ENCODE data around the gene PRR18.
"Not testable (repeated sequence)": the region's sequence is repeated elsewhere in the genome, so short reads cannot be mapped to it uniquely, and the experiment has no call there.

The PRR18 gene, protein sequence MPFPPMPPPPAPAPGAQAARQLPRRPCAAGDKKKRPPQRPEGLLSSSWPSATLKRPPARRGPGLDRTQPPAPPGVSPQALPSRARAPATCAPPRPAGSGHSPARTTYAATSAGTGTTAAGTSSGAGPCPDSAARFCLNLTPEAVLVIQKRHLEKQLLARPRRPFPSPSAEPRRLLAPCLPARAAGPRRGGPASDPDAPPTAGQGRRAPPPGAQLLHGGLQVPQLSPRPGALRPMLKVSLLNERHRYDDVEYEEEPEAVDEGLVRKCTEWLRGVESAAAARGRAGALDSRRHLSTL

GRCh38 chr6:166308033-166308768, at the start of gene PRR18:
TSS of gene PRR18 (minus strand) at chr6:166308392. CDS start at chr6:166308142, 250 bp downstream.
- DNase-seq (ENCODE audit: low read depth in 2 of 2): no peak

GRCh38 chr6:166355552-166355951, 47.4 kb upstream of the PRR18 start:
- DNase-seq (ENCODE audit: low read depth in 2 of 2): no peak

GRCh38 chr6:166354965-166355364, 46.8 kb upstream of the PRR18 start:
- DNase-seq (ENCODE audit: low read depth in 2 of 2): no peak

DNA sequence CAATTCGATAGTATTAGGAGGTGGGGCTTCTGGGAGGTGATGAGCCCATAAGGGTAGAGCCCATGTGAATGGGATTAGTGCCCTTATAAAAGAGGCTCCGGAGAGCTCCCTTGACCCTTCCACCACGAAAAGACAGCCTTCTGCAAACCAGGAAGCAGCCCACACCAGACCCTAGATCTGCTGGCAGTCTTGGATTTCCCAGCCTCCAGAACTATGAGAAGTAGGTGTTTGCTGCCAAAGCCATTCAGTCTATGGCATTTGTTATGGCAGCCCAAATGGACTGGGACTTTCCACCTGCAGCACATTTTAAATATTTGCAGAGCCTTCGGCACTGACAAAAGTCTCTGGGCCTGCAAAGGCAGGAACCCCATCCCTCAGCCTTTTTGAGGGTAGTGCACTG, 46.0 kb upstream of the PRR18 start:
- no peak for DNase-seq (ENCODE audit: low read depth in 2 of 2)

- DNase-seq (ENCODE audit: low read depth in 2 of 2): no peak
Measured at GRCh38 chr6:166353507-166353906, 45.3 kb upstream of the PRR18 start.

DNA sequence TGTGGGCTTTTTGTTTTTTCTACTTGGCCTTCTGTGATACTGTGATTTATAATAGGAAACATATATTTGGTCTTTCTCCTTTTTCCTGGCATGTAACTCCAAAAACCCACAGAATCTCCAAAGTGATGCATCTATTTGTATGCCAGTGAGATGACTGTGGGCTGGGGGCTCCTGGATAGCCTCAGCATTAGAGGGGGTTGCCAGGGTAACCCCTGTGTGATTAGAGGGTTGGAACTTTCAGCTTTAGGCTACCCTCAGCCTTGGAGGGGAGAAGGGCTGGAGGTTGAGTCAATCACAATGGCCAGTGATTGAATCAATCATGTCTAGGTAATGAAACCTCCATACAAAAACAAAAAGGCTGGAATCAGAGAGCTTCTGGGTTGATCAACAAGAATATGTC, 44.7 kb upstream of the PRR18 start:
- no peak for DNase-seq (ENCODE audit: low read depth in 2 of 2)

DNA sequence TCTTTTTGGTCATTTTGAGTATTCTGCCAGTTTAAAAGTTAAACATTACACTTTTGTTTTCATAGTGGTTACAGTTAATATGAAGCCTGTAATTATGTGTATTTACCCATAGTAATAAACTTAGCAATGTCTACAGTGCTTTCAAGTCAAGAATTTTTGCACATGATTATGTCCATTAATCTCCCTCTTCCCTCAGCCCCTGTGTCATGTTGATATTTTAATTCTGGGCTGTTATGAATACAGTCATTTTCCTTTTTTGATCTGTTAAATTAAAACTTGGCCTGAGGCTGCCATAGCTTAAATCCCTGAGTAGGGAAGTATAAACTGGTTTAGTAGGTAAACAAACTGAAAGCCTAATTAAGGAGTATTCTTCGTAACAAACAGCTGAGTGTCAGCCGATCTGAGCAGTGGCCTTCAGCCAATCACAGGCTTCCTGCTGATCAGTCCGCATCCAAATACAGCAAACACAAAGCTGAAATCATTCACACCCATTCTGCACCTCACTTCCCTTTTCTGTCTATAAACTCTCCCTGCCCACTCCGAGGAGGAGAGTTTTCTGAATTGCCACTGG, 43.6 kb upstream of the PRR18 start:
- no peak for DNase-seq (ENCODE audit: low read depth in 2 of 2)

DNA sequence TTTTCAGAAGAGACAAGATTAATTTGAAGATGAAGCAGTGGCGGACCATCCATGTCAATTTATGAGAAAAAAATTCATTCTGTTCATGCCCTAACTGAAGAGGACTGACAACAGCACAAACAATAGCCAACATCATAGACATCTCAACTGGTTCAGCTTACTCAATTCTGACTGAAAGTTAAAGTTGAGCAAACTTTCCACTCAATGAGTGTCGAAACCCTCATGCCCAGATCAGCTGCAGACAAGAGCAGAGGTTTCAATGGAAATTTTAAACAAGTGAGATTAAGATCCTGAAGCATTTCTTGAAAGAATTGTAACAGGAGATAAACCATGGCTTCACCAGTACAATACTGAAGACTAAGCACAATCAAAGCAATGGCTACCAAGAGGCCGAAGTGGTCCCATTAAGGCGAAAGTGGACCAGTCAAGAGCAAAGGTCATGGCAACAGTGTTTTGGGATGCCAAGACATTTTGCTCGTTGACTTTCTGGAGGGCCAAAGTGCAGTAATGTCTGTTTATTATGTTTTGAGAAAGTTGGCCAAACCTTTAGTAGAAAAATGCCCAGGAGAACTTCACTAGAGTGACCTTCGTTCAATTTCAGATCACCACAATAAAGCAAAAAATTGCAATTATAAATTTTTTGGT, 40.2 kb upstream of the PRR18 start:
- no peak for DNase-seq (ENCODE audit: low read depth in 2 of 2)

- DNase-seq (ENCODE audit: low read depth in 2 of 2): no peak
Measured at GRCh38 chr6:166346965-166347364, 38.8 kb upstream of the PRR18 start.

GRCh38 chr6:166346449-166346848, 38.3 kb upstream of the PRR18 start:
- DNase-seq (ENCODE audit: low read depth in 2 of 2): no peak

DNA sequence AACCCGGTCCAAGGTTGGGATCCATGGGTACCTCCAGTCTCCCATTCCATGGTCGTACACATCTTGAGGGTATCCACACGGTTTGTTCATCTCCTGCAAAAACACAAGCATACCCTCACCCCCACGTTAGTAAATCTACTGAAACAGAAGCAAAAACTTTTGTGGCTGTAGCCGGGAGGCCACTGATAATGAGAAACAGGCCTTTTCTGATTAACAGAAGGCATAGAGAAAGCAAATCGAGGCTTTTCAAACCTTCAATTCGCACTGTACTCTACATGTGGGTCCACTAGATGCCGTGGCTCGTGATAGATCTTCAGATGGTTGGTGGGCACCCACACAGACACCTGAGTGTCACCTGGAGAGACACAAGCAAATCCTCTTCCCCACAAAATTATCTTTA, 37.5 kb upstream of the PRR18 start:
- DNase-seq (ENCODE audit: low read depth in 2 of 2): not testable (repeated sequence)

- not testable (repeated sequence) for DNase-seq (ENCODE audit: low read depth in 2 of 2)
Measured at GRCh38 chr6:166344921-166345320, 36.7 kb upstream of the PRR18 start.

DNA sequence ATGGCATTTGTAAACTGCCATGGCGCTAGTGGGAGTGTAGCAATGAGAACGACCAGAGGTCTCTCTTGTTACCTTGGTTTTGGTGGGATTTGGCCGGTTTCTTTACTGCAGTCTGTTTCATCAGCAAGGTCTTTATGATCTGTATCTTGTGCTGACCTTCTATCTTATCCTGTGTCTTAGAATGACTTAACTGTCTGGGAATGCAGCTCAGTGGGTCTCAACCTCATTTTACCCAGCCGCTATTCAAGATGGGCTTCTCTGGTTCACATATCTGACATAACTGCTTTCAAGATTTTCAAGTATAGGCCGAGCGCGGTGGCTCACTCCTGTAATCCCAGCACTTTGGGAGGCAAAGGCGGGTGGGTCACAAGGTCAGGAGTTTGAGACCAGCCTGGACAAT, 36.0 kb upstream of the PRR18 start:
- no peak for DNase-seq (ENCODE audit: low read depth in 2 of 2)

GRCh38 chr6:166343150-166343487, 34.9 kb upstream of the PRR18 start:
- DNase-seq (ENCODE audit: low read depth in 2 of 2): no peak

DNA sequence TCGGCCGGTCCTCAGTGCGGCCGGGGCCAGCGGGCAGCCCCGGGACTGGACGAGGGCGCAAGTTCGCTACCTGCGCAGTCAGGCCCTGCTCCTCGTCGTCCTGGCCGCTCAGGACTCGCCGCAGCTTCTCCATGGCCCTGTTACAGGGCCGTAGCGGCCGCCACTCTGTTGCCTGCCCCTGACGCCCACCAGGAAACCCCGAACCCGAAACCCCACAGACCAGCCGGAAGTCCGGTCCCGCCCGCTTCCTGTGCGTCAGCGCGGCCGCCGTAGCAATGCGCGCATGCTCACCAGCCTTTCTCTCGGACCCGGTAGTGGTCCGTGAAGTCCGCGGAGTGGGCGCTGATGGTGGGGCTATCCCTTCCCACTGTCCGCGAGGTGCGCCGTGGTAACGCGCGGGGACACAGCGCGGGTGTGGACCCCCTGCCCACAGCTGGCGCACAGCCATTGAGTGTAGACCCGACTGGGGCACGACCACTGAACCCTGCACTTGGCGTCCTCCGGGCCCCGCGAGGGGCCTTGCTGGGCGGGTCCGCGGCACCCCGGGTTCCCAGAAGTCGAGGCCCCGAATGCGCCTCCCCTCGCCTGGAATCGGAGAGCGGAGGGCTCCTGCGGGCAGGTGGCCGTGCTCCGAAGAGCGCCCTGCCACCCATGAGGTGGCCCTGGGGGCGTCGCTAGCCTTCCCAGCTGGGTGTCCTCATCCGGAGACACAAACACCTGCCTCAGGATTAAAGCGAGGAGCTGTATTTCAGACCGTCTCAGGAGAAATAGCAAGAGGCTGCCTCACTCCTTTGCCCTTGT, 34.4 kb upstream of the PRR18 start, which contains the start of gene SFT2D1:
Gene SFT2D1 (minus strand): TSS at position 197 of the 801 bp plus-strand sequence. CDS start 64 bp downstream, at position 133.
- DNase-seq (ENCODE audit: low read depth in 2 of 2): peak; percentile 65 to 68

DNA sequence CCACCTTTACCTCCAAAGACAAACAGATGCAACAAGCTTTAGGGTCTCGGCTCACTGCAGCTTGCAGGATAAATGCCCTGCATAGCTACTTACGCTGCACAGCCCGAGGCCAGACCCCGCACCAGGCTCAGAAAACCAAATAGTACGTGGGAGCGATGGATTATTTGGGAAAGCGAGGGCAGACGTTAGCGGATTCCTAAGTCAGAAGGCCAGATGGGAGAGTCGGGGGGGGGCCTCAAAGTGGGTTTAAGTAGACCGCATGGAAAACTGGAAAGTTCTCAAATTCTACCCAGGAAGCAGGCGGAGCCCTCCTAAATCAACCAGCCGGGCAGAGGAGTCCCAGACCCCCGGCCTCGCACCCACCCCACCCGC, 33.8 kb upstream of the PRR18 start:
- no peak for DNase-seq (ENCODE audit: low read depth in 2 of 2)

- no peak for DNase-seq (ENCODE audit: low read depth in 2 of 2)
Measured at GRCh38 chr6:166341464-166341863, 33.3 kb upstream of the PRR18 start.

DNA sequence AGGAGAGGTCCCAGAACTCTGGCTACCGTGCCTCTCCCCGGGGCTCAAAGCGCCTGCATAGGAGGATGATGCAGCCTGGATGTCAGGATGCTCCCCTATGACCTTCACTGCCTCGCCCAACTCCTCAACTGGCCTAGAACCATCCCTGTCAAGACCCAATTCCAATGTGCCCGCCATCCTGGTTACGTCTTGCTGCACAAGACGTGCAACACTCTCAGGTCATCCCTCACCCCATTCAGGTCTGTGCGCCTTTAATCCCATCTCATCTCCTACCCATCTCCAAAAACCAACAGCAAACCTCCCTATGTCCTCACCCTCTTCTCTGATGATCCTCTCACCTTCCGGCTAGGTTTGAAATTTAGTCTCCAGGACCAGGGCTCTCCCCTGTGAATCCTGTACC, 30.7 kb upstream of the PRR18 start:
- DNase-seq (ENCODE audit: low read depth in 2 of 2): no peak

DNA sequence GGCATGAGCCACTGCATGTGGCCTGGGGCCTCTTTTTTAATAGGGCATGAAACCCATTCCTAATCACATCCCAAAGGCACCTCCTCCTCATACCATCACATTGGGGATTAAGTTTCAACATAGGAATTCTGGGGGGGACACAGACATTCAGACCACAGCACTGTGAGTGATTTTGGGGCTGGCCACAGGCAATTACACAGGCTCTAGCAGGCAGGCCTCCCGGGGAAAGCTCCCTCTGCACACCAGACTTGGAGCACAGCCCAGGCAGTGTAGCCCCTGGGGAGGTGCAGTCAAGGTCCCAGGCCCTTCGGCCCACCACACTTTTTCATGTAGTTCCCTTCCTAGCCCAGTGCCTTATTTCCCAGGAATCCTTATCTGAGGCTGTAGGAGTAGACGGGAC, 28.7 kb upstream of the PRR18 start:
- DNase-seq (ENCODE audit: low read depth in 2 of 2): no peak

- DNase-seq (ENCODE audit: low read depth in 2 of 2): no peak
Measured at GRCh38 chr6:166335378-166336302, 27.4 kb upstream of the PRR18 start.

DNA sequence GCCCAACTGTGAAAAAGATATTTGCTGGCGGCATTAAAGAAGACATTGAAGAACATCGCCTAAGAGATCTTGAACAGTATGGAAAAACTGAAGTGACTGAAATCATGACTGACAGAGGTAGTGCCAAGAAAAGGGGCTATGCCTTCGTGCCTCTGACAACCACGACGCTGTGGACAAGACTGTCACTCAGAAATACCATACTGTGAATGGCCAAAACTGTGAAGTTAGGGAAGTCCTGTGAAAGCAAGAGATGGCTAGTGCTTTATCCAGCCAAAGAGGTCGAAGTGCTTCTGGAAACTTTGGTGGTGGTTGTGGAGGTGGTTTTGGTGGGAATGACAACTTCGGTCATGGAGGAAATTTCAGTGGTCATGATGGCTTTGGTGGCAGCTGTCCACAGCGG, 26.7 kb upstream of the PRR18 start:
- no peak for DNase-seq (ENCODE audit: low read depth in 2 of 2)

Measured in stimulated activated CD8-positive, alpha-beta memory T cell treated with anti-CD3 and anti-CD28 coated beads, Interleukin-7, amount 100 ng/mL, for 1 hour (primary cell).